Loucy (cell line): Measurements from ENCODE around the gene MACF1.

Source experiments
- EZH2phosphoT487 ChIP-seq: fragments of 200-600 bp; IDR thresholded peaks from 2 replicates; pipeline ENCODE4 v1.6.1; 2018; ENCODE audit warnings: antibody characterized with exemption, mild to moderate bottlenecking, moderate library complexity, borderline replicate concordance
- TF ChIP-seq, protein P1 (sequence below): fragments of 200-600 bp; sonication (generic); conservative IDR thresholded peaks from 2 replicates; pipeline ENCODE4 v1.5.1; 2014; ENCODE audit warnings: mild to moderate bottlenecking, antibody characterized with exemption, low read length

- TF ChIP-seq, protein P1, sequence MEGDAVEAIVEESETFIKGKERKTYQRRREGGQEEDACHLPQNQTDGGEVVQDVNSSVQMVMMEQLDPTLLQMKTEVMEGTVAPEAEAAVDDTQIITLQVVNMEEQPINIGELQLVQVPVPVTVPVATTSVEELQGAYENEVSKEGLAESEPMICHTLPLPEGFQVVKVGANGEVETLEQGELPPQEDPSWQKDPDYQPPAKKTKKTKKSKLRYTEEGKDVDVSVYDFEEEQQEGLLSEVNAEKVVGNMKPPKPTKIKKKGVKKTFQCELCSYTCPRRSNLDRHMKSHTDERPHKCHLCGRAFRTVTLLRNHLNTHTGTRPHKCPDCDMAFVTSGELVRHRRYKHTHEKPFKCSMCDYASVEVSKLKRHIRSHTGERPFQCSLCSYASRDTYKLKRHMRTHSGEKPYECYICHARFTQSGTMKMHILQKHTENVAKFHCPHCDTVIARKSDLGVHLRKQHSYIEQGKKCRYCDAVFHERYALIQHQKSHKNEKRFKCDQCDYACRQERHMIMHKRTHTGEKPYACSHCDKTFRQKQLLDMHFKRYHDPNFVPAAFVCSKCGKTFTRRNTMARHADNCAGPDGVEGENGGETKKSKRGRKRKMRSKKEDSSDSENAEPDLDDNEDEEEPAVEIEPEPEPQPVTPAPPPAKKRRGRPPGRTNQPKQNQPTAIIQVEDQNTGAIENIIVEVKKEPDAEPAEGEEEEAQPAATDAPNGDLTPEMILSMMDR = no peak
- TF ChIP-seq EZH2phosphoT487 = no peak
These were observed 4.9 kb upstream of the MACF1 start for GRCh38 chr1:39199593-39199992.
